ENCODE results near the gene PSMG2.
A peak's percentile ranks its signal among the peaks of the same experiment; 100 is the strongest.

The PSMG2 gene

DNA sequence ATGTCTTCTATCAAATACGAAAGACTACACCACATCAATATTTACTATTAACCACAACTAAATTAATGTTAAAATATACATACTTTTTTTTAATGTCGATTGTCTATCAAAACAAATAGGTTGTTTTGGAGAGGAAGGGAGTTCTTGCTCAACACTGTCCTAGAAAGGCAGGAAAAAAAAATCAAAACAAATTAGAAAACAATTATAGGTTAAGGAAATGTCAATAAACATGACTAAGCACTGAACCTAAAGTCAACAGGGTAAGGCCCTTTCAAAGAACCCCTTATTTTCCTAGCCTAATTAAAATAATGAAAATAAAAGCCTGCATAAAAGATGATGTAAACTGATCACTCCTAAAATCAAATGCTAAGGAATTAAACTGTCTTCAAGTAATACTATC, 3.1 kb upstream of the PSMG2 start:
- peak overlapping the region; percentile 20 for H3K27ac ChIP-seq (ENCODE audit: poor library complexity, severe bottlenecking)
- H3K4me1 ChIP-seq (ENCODE audit: insufficient read depth, poor library complexity, severe bottlenecking): peaks cover 27% of the 10 kb centered on the region
- ATAC-seq (ENCODE audit: low read depth) (no peak), DNase-seq (ENCODE audit: low spot score) (no peak)
- no peaks in the 10 kb centered on the region for H3K9me3 ChIP-seq (ENCODE audit: severe bottlenecking)
- H3K27me3 ChIP-seq (ENCODE audit: insufficient read depth, poor library complexity, severe bottlenecking): no peaks in the 10 kb centered on the region
- H3K4me3 ChIP-seq (ENCODE audit: severe bottlenecking): no peak overlapping the region
- peaks cover 63% of the 10 kb centered on the region for H3K36me3 ChIP-seq (ENCODE audit: low read depth)
- no peak for TF ChIP-seq CTCF (IDR thresholded peaks at IDR 0.05; ENCODE audit: poor library complexity, severe bottlenecking)

- Histone ChIP-seq H3K4me3 (ENCODE audit: severe bottlenecking) (peak overlapping the region; percentile 66), H3K27me3 (ENCODE audit: insufficient read depth, poor library complexity, severe bottlenecking) (no peaks in the 10 kb centered on the region), H3K36me3 (ENCODE audit: low read depth) (peaks cover 50% of the 10 kb centered on the region), H3K27ac (ENCODE audit: poor library complexity, severe bottlenecking) (no peak overlapping the region), H3K4me1 (ENCODE audit: insufficient read depth, poor library complexity, severe bottlenecking) (peaks cover 27% of the 10 kb centered on the region), H3K9me3 (ENCODE audit: severe bottlenecking) (no peaks in the 10 kb centered on the region)
- TF ChIP-seq CTCF (IDR thresholded peaks at IDR 0.05; ENCODE audit: poor library complexity, severe bottlenecking): no peak
- ATAC-seq (ENCODE audit: low read depth) (no peak), DNase-seq (ENCODE audit: low spot score) (no peak)
These were observed 1.7 kb upstream of the PSMG2 start for GRCh38 chr18:12701161-12701560.

DNA sequence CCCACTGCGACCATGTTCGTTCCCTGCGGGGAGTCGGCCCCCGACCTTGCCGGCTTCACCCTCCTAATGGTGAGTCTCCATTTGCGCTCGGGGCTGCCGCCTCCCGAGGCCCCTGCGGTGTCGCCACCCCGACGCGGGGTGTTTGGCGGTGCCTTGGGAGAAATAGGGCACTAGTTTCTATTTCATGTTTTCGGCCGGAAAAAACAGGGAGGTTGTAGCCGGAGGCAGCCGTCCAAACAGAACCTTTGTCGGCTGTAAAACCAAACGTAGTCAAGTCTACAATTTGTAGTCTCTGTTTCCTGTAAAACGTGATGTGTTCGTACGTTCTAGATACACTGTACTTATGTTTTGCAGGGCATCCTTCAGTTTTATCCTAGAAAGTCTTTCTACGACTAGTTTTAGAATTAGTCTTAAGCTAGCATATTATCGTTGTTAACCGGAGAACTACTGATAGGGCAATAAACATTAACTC, 290 bp downstream of the PSMG2 start:
- peak; percentile 30 for ATAC-seq (ENCODE audit: low read depth)
- TF ChIP-seq CTCF (IDR thresholded peaks at IDR 0.05; ENCODE audit: poor library complexity, severe bottlenecking): no peak
- no peak for DNase-seq (ENCODE audit: low spot score)
- H3K4me3 ChIP-seq (ENCODE audit: severe bottlenecking): peak overlapping the region; percentile 66
- H3K27ac ChIP-seq (ENCODE audit: poor library complexity, severe bottlenecking): peak overlapping the region; percentile 62
- H3K4me1 ChIP-seq (ENCODE audit: insufficient read depth, poor library complexity, severe bottlenecking): peaks cover 20% of the 10 kb centered on the region
- no peaks in the 10 kb centered on the region for H3K27me3 ChIP-seq (ENCODE audit: insufficient read depth, poor library complexity, severe bottlenecking)
- no peaks in the 10 kb centered on the region for H3K9me3 ChIP-seq (ENCODE audit: severe bottlenecking)
- peaks cover 50% of the 10 kb centered on the region for H3K36me3 ChIP-seq (ENCODE audit: low read depth)

DNA sequence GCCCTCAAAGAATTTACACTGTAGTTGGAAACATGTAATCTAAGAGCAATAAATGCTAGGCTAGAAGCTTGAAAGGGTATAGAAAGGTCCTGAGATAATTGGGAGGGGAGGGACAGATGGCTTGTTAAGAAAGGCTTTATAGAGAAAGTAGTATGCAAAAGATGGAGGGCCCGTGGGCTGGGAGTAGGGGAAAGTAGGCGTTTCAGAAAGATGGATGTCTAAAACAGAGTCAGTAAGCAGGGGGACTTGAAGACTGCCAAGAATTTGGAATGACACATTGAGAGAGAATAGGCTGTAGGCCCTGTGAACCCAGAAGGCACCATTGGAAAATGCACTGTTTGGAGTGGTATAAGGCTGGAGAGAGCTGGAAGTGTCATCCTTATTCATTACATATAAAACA, 822 bp downstream of the PSMG2 start:
- Histone ChIP-seq H3K27ac (ENCODE audit: poor library complexity, severe bottlenecking) (peak overlapping the region; percentile 62), H3K4me1 (ENCODE audit: insufficient read depth, poor library complexity, severe bottlenecking) (peaks cover 15% of the 10 kb centered on the region), H3K27me3 (ENCODE audit: insufficient read depth, poor library complexity, severe bottlenecking) (no peaks in the 10 kb centered on the region), H3K36me3 (ENCODE audit: low read depth) (peaks cover 47% of the 10 kb centered on the region), H3K4me3 (ENCODE audit: severe bottlenecking) (peak overlapping the region; percentile 66), H3K9me3 (ENCODE audit: severe bottlenecking) (no peaks in the 10 kb centered on the region)
- TF ChIP-seq CTCF (IDR thresholded peaks at IDR 0.05; ENCODE audit: poor library complexity, severe bottlenecking): no peak
- no peak for DNase-seq (ENCODE audit: low spot score)
- peak; percentile 15; the same call in 2 of the 3 replicates for ATAC-seq (ENCODE audit: low read depth)

- no peak for DNase-seq (ENCODE audit: low spot score)
- H3K9me3 ChIP-seq (ENCODE audit: severe bottlenecking): no peaks in the 10 kb centered on the region
- ATAC-seq (ENCODE audit: low read depth): no peak
- H3K4me1 ChIP-seq (ENCODE audit: insufficient read depth, poor library complexity, severe bottlenecking): no peaks in the 10 kb centered on the region
- no peak for TF ChIP-seq CTCF (IDR thresholded peaks at IDR 0.05; ENCODE audit: poor library complexity, severe bottlenecking)
- no peak overlapping the region for H3K27ac ChIP-seq (ENCODE audit: poor library complexity, severe bottlenecking)
- H3K36me3 ChIP-seq (ENCODE audit: low read depth): peaks cover 87% of the 10 kb centered on the region
- H3K27me3 ChIP-seq (ENCODE audit: insufficient read depth, poor library complexity, severe bottlenecking): no peaks in the 10 kb centered on the region
- no peak overlapping the region for H3K4me3 ChIP-seq (ENCODE audit: severe bottlenecking)
These were observed 8.6 kb downstream of the PSMG2 start for GRCh38 chr18:12711446-12711845.

Measured in RWPE2 (cell line).